SK-N-DZ (cell line): Measurements from ENCODE around the gene MMP7. TPM values are rescaled to one million over a fixed set of nuclear protein-coding genes. Genes with fewer than 3 reads are reported as not detected.

Experiments
- DNase-seq: peaks from one replicate; pipeline ENCODE4 v3.0.0-alpha.2; 2015; ENCODE audit warnings: low spot score
- polyA plus RNA-seq, 2 experiments: library from polyadenylated mRNA; depleted of rRNA; stranded (reverse); fragments of >200 nt; gene quantifications; 2 replicates each; pipeline ENCODE4 v1.2.3, GENCODE V29; 2014

MMP7 gene, protein sequence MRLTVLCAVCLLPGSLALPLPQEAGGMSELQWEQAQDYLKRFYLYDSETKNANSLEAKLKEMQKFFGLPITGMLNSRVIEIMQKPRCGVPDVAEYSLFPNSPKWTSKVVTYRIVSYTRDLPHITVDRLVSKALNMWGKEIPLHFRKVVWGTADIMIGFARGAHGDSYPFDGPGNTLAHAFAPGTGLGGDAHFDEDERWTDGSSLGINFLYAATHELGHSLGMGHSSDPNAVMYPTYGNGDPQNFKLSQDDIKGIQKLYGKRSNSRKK
- polyA plus RNA-seq (2014; cell fraction: cytosol; rRNA removed) = not detected in 2 replicates
- not detected in 2 replicates for polyA plus RNA-seq (2014; cell fraction: nucleus; rRNA removed)

DNA sequence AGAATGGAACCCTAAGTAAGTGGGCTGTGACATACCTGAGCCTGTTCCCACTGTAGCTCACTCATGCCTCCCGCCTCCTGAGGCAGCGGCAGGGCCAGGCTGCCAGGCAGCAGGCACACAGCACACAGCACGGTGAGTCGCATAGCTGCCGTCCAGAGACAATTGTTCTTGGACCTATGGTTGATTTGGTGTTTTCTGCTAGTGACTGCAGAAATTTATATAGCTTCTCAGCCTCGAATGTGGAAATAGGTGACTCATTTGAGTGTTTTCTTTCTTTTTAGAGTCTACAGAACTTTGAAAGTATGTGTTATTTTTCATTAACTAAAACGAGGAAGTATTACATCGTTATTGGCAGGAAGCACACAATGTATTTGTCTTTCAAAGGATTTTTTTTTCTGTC, at the start of gene MMP7:
TSS of gene MMP7 (minus strand) at position 190 of the 400 bp plus-strand sequence. CDS start at position 143, 47 bp downstream.
- DNase-seq = no peak

DNA sequence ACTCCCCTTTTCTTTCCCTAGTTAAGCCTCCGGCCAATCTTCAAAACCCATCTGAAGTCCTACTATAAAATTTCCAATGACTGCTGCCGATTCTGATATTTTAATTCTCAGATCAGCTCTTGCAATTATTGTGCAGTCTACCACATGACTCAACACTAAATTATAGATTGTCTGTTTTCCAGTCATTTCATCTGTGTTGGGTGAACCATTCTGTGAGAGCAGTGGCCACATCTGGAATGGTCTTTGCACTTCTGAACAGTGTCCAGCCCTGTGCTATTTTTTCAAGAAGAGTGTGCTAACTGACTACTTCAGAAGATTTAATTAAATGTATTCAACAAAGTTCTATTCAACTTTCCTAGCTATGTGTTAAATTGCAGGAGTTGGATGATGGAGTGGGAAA, 47.2 kb upstream of the MMP7 start:
- DNase-seq = no peak

DNA sequence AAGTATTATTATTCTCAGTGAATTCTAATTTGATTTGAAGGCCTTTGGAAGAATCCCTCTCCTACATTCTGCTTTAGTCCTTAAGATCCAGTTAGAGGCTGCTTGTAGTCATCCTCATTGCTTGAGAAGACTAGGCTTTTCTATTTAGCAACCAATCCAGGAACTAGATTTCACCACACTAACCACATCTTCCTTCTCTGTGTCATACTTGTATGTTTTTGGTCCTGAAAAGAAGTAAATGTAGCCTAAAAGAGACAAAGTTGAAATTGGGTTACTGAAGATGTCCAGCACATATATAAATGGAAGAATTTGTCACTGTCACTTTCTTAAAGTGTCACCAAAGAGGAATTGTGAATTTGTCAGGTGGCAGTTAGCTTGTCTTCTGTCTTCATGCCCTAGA, 46.6 kb upstream of the MMP7 start:
- no peak for DNase-seq

DNA sequence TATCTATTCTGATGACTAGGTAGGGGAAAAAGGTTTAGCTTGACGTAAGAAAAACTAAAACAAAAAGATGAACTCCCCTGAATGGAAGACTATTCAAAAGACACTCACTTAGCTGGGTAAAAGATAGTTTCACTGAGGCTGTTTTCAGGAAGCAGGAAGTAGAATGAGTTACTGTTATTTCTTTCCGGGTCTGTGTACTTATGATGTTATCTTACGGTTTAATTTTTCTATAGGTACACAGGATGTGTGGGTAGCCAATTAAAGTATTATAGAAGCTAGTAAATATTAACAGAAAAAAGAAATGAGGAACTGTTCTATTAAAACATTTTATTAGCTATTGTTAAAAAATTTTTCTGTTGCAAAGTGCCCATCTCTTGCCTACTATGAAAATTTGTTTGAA, 45.8 kb upstream of the MMP7 start:
- no peak for DNase-seq

DNA sequence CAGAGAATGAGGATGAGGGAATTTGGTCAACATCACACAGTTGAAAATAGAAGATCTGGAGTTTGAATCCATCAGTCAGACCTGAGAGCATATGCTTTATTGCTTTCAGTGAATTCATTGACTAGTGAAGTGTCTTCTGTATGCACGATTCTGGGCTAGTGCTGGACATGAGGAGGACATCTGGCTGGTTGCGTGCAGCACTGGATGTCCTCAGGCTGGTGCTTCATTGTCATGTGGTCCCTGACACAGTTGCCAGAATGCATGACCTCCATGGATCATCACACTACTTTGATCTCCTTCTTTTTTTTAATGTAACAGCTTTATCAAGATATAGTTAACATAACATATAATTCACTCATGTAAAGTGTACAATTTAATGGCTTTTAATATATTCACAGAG, 44.5 kb upstream of the MMP7 start:
- no peak for DNase-seq

DNA sequence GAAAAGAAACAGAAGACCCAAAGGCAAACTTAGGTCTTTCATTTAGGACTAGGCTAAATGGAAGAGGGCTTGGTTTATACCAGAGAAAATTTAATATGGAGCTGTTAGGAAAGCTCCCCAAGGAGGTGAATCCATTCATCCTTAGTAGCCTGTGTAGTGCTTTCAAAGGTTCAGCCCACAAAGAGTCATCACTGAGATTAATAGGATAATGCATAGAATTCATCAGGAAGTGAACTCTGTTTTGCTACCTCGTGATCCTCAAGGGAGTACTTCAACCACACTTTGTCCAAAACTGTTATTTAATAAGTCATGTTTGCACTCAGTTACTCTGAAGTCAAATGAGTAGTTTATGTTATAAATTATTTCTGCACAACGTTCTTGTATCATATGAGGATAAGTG, 43.3 kb upstream of the MMP7 start:
- no peak for DNase-seq

DNA sequence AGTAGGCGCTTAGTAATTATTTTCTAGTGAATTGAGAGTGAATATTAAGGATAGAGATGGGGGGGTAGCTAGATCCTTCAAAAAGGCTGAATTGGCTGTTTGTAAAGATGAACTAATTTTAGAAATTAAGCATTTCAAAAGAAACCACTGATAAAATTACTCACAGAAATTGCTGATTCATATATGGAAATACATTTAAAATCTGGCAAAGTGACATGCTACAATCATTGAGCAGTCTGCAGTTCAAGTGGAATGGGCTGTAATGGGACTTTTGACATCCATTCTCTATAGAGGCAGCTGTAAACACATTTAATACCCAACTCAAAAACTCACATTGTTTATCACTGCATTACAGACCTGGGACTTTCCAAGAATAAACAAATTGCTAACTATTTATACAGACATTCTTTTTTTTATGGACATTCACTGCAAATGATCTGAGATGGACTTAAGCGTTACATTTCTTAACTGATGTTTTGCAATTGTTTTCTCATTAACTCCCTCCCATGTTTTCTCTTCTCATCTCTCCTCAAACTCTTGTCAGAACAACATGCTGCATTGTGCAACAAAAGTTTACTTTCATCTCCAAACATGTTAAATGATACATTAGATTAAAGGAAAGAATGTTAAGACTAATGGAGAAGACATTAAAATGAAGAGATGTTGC, 42.1 kb upstream of the MMP7 start:
- no peak for DNase-seq

DNA sequence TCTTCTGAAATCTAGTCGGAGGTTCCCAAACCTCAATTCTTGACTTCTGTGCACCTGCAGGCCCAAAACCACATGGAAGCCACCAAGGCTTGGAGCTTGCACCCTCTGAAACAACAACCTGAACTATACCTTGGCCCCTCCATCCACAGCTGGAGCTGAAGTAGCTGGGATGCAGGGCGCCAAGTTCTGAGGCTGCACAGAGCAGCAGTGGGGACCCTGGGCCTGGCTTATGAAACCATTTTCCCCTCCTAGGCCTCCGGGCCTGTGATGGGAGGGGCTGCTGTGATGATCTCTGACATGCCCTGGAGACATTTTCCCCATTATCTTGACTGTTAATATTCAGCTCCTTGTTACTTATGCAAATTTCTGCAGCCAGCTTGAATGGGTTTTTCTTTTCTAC, 38.3 kb upstream of the MMP7 start:
- no peak for DNase-seq

DNA sequence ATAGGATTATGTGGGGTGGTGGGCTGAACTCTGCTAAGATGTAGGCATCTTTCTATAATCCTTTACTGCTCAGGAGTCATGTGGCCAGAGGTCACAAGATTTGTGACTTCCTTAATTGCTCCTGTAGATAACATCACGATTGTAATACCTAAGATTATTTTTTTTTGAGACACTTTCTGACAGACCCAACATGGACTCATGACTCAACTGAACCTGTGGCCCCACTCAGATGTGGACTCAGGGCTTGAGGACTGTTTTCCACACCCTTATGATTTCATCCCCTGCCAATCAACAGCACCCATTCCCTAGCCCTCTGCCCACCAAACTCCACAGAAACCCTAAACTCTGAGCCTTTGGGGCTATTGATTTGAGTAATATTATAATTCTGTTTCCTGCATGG, 35.6 kb upstream of the MMP7 start:
- no peak for DNase-seq

DNA sequence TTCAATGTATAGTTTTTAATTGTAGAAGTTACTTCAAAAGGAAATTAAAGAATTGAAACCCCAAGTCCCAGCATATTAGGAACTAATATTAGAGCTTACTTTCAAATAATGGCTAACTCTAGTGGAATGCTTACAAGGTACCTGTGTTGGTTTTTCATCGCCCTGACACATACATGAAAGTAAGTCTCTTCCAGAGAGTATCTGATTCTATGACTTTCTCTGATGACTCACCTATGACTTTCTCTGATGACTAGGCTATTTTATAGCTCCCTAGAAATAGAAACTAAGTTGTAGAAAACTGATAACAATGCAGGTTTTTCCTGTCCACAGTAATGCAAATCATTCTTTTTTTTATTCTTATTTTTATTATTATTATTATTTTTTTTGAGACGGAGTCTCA, 33.6 kb upstream of the MMP7 start:
- no peak for DNase-seq

DNA sequence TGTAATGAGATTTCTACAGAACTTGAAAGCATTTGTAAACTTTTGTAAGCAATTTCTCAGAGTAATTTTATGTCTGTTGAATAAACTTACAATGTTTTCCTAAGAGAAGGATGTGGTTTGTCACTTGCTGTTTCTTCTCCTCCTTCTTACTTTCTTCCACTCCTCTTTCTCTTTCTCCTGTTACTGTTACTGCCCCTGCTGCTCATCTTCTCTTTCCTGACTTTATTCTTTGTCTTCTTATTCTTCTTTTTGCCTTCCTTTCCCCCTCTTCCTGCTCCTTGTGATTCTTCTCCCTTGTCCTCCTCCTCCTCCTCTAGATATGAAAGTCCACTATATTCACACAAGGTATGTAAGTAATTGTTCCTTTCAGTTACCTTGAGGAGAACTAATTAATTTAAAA, 31.1 kb upstream of the MMP7 start:
- no peak for DNase-seq

DNA sequence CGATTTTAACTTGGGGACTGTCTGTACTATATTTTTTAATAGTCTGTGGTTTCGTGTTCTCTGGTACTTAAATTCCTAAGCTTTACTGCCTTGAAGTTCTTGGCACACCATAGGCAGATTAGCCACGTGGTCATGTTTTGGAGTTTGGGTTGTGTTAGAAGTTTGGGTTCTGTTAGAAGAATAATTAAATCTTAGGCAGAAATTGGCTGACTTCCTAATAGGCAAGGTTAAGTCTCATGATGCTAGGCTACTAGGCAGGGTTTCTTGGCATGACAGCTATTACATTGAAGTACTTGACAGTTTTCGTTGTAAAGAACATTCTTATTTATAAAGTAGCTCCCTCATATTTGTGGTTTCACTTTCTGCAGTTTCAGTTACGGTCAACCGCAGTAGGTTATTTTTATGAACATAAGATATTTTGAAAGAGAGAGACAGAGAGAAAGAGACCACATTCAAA, 30.0 kb upstream of the MMP7 start:
- DNase-seq = no peak

DNA sequence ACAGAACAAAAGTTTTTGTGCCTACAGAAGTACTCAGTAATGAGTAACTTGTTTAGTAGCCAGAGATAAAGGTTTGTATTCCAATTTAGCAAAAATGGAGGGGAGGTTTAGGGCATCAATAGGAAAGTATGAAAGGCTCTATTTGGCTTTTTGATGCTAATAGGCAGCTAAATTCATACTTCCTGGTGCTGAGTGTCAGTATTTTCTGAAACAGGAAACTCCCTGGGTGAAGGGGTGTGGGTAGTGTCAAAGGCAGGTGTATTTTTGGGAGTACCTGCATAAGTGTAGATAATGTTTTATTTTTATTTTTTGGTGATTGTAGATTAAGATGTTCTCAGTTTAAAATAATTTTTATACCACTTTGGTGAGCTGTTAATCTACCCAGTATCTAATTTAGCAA, 29.3 kb upstream of the MMP7 start:
- no peak for DNase-seq

DNA sequence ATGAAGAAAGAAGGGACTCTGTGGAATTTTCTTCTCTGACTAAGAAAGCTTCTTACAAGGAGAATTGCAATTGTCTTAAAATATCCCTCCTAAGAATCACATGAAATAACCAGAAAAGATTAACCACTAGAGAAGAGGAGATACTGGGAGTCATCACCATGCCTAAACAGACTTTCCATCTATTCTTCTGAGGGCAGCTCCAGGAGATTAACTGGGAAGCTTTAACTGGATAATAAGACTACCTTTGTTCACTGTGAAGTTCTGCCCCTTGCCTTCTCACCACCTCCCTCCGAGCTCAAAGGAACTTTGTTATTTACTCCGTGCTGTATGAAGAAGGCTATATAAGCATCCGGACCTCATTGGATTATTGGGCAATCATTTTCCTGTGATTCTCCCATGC, 24.5 kb upstream of the MMP7 start:
- DNase-seq = no peak

DNA sequence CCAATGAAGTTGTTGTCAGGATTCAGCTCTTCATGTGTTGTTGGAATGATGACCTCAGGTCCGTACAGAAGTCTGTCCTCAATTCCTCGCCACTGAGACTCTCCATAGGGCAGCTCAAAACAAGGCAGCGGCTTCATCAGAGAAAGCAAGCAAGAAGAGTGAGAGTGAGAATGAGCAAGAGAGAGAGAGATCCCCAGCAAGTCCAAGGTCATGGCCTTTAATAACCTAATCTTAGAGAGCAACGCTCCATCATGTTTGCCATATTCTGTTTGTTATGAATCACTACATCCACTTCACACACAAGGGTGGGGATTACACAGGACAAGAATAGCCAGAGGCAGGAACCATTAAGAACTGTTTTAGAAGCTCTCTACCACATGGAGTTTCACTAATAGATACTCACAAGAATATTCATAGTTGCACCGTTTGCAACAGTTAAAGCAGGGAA, 23.3 kb upstream of the MMP7 start:
- no peak for DNase-seq

DNA sequence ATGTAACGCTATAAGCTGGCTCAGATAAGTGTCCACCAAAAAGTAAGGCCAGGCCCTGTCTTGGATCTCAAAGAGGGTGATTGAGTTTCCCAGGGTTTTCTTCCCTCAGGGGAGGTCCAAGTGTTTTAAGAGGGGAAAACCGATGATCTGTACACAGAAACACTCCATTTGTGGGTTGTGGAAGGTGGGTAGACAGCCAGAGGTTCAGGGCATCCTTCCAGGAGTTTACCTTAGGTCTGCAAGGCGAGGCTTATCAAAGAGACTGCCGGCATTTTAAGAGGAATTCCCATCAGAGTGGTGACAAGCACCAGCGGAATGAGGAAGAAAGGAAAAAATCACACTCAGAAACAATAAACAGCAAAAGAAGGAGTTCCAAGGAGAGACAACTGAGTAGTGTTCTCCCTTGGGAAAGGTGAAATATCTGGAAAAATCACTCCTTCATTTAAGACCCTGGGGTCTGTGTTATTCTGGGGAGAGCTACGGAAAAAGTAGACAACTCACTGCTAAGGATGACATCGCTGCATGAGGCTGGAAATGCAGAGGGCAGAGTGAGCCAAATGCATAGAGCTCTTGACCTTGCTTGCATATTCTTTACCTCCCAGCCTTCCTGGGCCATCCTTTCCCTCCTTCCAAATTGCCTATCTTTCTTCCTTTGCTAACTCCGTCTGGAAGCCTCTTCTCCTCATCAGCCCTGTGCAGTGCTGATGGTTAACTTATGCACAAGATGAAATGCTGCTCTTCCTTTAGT, 22.1 kb upstream of the MMP7 start:
- no peak for DNase-seq

DNA sequence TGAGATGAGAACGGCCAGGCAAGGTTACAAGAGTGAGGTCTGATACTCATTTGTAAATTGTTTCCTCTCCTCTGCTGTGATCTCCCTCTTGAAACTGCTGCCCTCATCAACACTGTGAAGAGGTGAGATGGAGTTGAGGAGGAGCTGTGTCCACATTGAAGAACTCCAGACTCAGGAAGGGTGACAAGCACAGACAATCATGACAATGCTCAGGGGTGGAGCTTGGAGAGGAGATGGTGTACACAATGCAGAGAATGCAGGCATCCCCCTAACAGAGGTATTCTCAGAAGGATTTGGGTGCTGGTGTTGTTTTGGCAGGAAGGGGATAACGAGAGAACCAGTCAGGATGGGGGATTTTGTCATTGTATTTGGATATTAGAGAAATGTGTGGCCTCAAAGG, 21.5 kb upstream of the MMP7 start:
- DNase-seq = no peak

DNA sequence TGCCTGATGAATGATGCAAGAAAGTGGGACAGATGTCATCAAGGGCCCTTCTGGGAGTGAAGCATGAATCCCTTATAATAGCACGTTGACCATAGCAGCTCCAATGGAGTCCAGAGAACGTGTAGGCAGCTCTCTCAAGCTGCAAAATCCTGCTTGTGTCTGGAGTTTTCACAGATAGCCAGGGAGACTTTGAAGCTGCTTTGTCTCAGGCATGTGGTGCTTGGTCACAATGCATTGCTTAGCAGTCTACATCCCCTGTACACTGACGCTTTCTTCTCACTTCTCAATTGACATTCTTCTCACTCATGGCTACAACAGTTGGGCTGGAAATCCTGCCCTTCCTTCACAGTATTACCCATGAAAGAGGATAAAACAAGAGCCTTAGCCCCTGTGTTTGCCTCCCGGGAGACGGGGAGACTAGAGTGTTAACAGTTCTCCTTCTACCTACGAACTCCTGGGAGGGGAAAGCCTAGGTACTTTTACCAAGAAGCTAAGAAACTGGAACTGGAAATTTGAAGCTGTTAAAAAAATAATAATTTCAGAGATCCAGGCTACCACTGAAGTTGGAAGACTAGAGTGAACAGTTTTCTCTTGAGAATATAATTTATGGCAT, 20.7 kb upstream of the MMP7 start:
- no peak for DNase-seq

DNA sequence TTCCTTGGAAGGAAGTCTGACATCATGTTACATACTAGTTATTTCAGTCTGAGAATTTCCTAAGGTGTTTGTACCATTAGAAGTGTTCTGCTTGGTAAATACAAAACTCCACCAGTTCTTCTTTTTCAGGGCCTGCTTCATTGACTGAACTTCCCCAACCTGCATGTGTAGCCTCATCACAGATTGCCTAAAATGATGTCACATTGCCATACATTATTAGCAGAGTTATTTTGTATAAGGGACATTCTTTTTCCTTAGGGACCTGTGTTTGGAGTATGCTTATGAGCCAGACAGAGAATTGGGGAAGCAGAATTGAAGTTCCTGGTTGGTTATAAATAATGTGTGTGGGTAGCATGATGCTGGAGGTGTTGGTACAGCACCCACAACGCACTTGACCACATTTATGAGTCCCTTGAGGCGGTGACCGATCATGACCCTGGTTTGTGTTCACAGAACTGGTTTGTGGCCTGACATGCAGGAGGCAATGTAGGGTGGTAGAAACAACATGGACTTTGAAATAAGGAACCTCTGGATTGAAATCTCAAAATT, 16.4 kb upstream of the MMP7 start:
- DNase-seq = no peak

DNA sequence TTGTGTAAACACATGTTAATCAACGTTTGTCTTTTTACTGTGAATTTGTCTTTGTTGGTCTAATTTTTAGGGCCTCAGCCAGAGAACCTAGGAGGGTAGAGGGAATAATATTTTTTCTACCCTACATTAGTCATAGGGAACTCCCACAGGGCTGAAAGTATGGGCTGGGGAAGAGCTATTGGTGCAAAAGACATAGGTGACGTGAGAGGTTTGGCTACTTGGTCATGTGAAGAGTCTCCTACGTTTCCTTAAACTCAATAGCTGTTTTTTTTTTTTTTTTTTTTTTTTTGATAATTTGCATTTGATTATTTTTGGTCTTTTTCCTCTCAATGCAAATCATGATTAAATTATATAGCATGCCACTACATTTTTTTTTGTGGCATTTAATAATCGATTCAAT, 15.9 kb upstream of the MMP7 start:
- no peak for DNase-seq

DNA sequence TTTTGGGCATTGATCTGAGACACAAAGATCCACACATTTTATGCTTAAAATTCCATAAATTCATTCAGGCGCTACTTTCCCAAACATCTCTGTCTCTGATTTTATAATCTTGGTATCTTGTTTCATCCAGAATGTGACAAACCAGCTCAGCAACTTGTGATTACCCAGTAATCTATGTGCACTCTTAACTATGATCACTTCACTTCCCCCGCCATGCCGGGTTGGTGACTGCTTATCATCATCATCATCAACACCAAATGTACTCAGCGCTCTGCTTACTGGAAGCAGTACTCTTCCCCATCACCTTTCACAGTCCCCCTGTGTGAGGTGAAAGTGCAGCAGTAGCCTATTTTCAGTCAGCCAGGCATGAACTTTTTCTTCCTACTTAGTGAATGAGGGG, 15.2 kb upstream of the MMP7 start:
- no peak for DNase-seq

DNA sequence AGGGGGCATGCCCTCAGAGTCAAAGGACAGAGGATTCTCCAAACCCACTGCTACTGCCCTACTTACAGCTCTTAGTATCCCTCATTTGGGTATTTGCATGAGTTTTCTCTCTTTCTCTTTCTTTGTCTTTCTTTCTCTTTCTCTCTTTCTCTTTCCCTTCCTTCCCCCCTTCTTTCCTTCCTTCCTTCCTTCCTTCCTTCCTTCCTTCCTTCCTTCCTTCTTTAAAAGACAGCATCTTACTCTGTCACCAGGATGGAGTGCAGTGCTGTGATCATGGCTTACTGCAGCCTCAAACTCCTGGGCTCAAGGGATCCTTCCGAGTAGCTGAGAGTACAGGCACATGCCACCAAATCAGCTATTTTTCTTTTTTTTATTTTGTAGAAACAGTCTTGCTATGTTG, 14.0 kb upstream of the MMP7 start:
- no peak for DNase-seq
